Vagina (tissue), 2 donors: Measurements from ENCODE around the gene TUBA3E. TPM values are rescaled to one million over a fixed set of nuclear protein-coding genes. Genes with fewer than 3 reads are reported as not detected.
A peak's percentile ranks its signal among the peaks of the same experiment; 100 is the strongest.
"Not testable (repeated sequence)": the region's sequence is repeated elsewhere in the genome, so short reads cannot be mapped to it uniquely, and the experiment has no call there.

Experiments used
- DNase-seq, 2 donors: peaks; one replicate each; pipeline ENCODE4 v3.0.0-alpha.2; 2017; ENCODE audit errors: extremely low spot score in 2 of 2
- H3K27ac ChIP-seq: fragments of 200-600 bp; sonication (generic); one replicate; pipeline ENCODE4 v1.5.1; 2019
- H3K27me3 ChIP-seq: fragments of 200-600 bp; sonication (generic); one replicate; pipeline ENCODE4 v1.5.1; 2019
- H3K36me3 ChIP-seq, 2 donors: fragments of 200-600 bp; sonication (generic); one replicate each; pipeline ENCODE4 v1.5.1; 2017 to 2019
- H3K4me1 ChIP-seq: fragments of 200-600 bp; sonication (generic); one replicate; pipeline ENCODE4 v1.5.1; 2019
- H3K4me3 ChIP-seq, 2 donors: fragments of 200-600 bp; sonication (generic); 1 replicate in 1 of 2; 2 replicates in 1 of 2; pipeline ENCODE4 v1.5.1; 2016 to 2019
- H3K9me3 ChIP-seq: fragments of 200-600 bp; sonication (generic); one replicate; pipeline ENCODE4 v1.5.1; 2019
- POLR2A ChIP-seq, 2 donors: fragments of 450-650 bp; IDR thresholded peaks; one replicate each; pipeline ENCODE4 v1.6.1; 2017; ENCODE audit warnings: antibody characterized with exemption in 2 of 2, mild to moderate bottlenecking in 2 of 2, moderate library complexity in 2 of 2
- POLR2AphosphoS5 ChIP-seq, 2 donors: sonication (generic); formaldehyde crosslinking; IDR thresholded peaks; one replicate each; pipeline ENCODE4 v1.9.0; 2017; ENCODE audit warnings: antibody characterized with exemption in 2 of 2, mild to moderate bottlenecking in 2 of 2, low read depth in 1 of 2; ENCODE audit not compliant: insufficient read depth in 1 of 2
- intact Hi-C: fragments of 100-400 bp; cut with DNase I; formaldehyde crosslinking; loops from one replicate; pipeline ENCODE4 v1.15.1; 2023
- total RNA-seq: library from RNA; depleted of rRNA; stranded (reverse); fragments of >200 nt; gene quantifications from one replicate; pipeline ENCODE4 v1.2.3, GENCODE V29; 2016
- TF ChIP-seq, protein P1 (sequence below), 3 experiments: fragments of 450-650 bp in 2 of 3; fragments of 200-600 bp in 1 of 3; sonication (generic) in 1 of 3; IDR thresholded peaks; one replicate each; pipeline ENCODE4 v1.5.1; 2017 to 2019; ENCODE audit warnings: antibody characterized with exemption in 3 of 3, mild to moderate bottlenecking in 2 of 3, moderate library complexity in 2 of 3

Gene TUBA3E
- total RNA-seq, 1 donor from 2014 or later: not detected

DNA sequence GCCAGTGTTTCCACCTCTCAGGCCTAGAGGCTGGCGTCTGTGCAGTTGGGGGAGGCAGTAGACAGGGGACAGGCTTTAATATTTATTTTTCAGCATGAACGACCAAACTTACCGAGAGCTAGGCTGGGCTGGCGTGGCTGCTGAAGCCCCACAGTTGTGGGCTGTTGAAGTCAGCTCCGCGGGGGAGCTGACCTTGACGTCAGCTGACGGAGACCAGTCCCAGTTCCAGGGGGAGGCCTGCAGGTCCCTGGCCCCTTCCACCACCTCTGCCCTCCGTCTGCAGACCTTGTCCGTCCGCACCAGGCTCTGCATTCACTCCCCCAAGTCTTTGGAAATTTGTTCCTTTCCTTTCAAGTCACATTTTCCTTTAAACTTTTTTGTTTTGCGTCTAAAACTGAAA lies 33.4 kb upstream of the TUBA3E start:
- Histone ChIP-seq H3K27me3 (no peaks in the 10 kb centered on the region), H3K27ac (no peak overlapping the region), H3K4me3 (no peak overlapping the region), H3K9me3 (no peaks in the 10 kb centered on the region), H3K4me1 (no peaks in the 10 kb centered on the region), H3K36me3 (no peaks in the 10 kb centered on the region)
- intact Hi-C loops: no loop called here
- TF ChIP-seq POLR2A (IDR thresholded peaks at IDR 0.05) (no peak), POLR2AphosphoS5 (IDR thresholded peaks at IDR 0.05; ENCODE audit: insufficient read depth in 1 of 2, low read depth in 1 of 2) (no peak)
- TF ChIP-seq, protein P1, sequence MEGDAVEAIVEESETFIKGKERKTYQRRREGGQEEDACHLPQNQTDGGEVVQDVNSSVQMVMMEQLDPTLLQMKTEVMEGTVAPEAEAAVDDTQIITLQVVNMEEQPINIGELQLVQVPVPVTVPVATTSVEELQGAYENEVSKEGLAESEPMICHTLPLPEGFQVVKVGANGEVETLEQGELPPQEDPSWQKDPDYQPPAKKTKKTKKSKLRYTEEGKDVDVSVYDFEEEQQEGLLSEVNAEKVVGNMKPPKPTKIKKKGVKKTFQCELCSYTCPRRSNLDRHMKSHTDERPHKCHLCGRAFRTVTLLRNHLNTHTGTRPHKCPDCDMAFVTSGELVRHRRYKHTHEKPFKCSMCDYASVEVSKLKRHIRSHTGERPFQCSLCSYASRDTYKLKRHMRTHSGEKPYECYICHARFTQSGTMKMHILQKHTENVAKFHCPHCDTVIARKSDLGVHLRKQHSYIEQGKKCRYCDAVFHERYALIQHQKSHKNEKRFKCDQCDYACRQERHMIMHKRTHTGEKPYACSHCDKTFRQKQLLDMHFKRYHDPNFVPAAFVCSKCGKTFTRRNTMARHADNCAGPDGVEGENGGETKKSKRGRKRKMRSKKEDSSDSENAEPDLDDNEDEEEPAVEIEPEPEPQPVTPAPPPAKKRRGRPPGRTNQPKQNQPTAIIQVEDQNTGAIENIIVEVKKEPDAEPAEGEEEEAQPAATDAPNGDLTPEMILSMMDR (IDR thresholded peaks at IDR 0.05): no peak
- no peak for DNase-seq

DNA sequence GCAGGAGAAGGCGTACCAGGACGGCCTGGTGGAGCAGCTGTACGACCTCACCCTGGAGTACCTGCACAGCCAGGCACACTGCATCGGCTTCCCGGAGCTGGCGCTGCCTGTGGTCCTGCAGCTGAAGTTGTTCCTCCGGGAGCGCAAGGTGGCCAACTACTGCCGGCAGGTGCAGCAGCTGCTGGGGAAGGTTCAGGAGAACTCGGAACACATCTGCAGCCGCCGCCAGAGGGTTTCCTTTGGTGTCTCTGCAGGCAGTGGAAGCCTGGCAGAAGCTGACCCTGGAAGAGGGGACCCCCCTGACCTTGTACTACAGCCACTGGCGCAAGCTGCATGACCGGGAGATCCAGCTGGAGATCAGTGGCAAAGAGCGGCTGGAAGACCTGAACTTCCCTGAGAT lies 32.7 kb upstream of the TUBA3E start:
- intact Hi-C loops, DNase-seq, H3K4me1 ChIP-seq, H3K36me3 ChIP-seq, H3K27me3 ChIP-seq, H3K27ac ChIP-seq, H3K4me3 ChIP-seq, H3K9me3 ChIP-seq: not testable (repeated sequence)

DNA sequence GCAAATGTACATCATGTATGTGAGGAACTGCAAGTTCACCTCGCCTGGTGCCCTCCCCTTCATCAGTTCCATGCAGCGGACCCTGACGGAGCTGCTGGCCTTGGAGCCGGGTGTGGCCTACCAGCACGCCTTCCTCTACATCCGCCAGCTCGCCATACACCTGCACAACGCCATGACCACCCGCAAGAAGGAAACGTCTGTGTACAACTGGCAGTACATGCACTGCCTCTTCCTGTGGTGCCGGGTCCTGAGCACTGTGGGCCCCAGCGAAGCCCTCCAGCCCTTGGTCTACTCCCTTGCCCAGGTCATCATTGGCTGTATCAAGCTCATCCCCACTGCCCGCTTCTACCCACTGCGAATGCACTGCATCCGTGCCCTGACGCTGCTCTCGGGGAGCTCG lies 32.1 kb upstream of the TUBA3E start:
- H3K9me3 ChIP-seq, H3K4me3 ChIP-seq, H3K4me1 ChIP-seq, DNase-seq, H3K27ac ChIP-seq, intact Hi-C loops, H3K36me3 ChIP-seq, H3K27me3 ChIP-seq: not testable (repeated sequence)

DNA sequence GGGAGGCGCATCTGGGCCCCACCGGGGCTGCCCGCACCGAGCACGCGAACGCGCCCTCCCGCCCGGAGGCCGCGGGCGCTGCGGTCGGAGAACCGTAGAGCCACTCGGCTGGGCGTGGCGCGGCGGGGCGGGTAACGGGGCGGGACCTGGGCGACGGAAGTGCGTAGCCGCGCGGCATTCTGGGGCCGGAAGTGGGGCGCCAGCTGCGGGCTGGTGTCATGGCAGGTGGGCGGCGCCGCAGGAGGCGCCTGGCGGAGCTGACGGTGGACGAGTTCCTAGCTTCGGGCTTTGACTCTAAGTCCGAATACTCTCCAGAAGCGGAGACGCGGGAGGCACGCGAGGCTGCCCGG lies 30.9 kb upstream of the TUBA3E start:
- intact Hi-C loops, H3K4me1 ChIP-seq: not testable (repeated sequence)

DNA sequence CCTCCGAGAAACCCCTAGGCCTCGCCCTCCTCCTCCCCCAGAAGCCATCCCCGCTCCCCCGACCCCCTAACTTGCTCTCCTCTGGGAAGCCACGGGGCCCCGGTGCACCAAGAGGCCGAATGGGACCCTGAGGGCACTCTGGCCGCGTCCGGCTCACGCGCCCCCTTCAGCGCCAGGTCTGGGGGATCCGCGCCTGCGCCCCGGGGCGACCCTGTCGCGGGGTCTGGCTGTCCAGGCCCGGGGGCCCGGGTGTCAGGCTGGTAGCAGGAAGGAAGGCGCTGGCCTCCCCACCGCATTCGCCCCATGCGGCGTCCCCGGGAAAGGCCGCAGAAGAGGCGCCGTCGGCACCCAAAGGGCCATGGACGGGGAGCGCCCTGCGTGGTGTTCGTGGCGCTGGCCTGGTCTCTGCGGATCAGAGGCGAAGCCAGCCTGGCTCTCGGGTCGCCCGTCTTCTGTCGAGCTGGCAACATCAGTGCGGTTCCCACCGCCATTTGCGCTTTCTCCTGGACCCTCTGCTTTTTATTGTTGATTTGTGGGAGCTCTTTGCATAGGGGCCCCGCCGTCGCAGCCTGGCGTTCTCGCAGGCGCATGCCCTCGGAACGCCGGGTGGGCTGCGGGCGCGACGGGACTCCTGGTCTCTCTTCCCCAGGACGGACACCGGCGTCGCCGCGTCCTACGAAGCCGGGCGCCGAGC lies 30.4 kb upstream of the TUBA3E start:
- DNase-seq, H3K9me3 ChIP-seq, H3K4me1 ChIP-seq, H3K27ac ChIP-seq, H3K36me3 ChIP-seq, intact Hi-C loops, H3K27me3 ChIP-seq: not testable (repeated sequence)
- H3K4me3 ChIP-seq: peak overlapping the region in 1 of 2 donors; percentile 33

More for the DNA sequence above, 30.9 kb upstream of the TUBA3E start:
- H3K36me3 ChIP-seq, DNase-seq, H3K27me3 ChIP-seq, H3K9me3 ChIP-seq, H3K27ac ChIP-seq: not testable (repeated sequence)
- H3K4me3 ChIP-seq: peak overlapping the region in 1 of 2 donors; percentile 33

DNA sequence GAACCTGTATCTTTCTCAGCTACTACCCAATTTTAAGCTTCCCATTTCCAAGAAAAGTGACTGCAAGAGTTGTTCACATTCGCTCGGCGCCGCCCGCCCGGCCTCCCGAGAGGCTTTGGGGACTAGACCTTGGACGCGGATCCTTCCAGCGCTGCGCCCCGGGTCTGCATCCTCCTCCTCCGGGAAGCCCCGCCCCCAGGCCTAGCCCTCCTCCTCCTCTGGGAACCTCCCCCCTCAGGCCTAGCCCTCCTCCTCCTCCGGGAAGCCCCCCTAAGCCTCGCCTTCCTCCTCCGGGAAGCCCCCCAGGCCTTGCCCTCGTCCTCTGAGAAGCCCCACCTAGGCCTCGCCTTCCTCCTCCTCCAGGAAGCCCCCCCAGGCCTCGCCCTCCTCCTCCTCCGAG lies 29.8 kb upstream of the TUBA3E start:
- H3K27me3 ChIP-seq, DNase-seq, H3K4me1 ChIP-seq, intact Hi-C loops, H3K36me3 ChIP-seq, H3K9me3 ChIP-seq, H3K4me3 ChIP-seq, H3K27ac ChIP-seq: not testable (repeated sequence)

DNA sequence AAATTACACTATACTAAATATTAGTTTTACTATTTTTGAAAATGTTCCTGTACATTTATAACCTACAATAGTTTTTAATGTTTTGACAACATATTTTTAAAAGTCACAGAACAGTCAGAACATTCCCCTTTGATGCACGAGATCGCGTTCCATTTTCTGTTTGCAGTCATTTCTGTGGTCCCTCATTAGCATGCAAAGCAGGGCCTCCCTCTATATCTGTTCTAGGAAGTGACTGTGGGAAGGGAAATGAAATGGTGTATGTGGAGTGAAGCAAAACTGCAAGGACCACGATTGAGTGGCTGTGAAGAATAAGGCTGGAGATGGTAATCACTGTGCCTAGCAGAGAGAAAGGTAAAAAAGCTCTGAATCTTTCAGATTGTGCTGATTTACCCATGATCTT lies 24.3 kb upstream of the TUBA3E start:
- H3K27me3 ChIP-seq, intact Hi-C loops, DNase-seq: not testable (repeated sequence)

DNA sequence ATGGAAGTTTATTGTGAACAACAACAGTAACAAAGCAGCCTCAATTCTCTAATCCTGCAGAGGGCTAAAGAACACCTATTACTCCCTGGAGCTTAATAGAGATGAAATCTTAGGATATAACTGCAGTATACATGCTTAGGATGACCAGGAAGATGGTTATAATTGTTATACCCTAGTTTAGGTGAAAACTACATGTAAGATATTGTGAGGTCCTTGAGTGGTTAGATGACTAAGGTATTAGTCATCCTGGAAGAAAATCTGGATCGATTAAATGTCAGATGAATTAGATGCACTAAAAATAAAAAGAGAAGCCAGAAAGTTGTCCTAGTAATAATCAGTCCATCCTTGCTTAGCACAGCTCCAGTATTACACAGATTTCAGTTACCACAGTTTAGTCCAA lies 22.3 kb upstream of the TUBA3E start:
- H3K36me3 ChIP-seq, H3K9me3 ChIP-seq, intact Hi-C loops, H3K27me3 ChIP-seq, H3K27ac ChIP-seq, DNase-seq, H3K4me1 ChIP-seq, H3K4me3 ChIP-seq: not testable (repeated sequence)

More for the DNA sequence above, 24.3 kb upstream of the TUBA3E start:
- not testable (repeated sequence) for H3K9me3 ChIP-seq, H3K4me3 ChIP-seq, H3K4me1 ChIP-seq, H3K27ac ChIP-seq, H3K36me3 ChIP-seq

DNA sequence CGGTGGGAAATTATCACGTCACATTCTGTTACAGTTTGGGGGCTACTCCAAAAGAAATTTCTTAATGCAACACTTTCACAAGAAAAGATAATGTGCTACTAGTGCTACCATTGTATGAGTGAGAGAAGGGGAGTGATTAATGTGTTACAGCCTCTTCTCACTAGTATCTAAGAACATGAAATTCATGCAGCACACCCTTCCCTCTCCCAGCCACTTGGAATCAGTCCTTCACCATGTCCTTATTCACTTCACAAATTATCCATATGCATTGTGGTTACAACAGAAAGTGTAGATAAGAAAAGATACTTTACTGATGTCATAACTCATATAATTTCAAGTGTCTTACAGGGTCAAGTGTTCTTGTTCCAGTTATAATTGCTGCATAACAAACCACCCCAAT lies 20.9 kb upstream of the TUBA3E start:
- H3K4me1 ChIP-seq, DNase-seq, H3K4me3 ChIP-seq, H3K9me3 ChIP-seq, intact Hi-C loops, H3K36me3 ChIP-seq, H3K27ac ChIP-seq, H3K27me3 ChIP-seq: not testable (repeated sequence)

DNA sequence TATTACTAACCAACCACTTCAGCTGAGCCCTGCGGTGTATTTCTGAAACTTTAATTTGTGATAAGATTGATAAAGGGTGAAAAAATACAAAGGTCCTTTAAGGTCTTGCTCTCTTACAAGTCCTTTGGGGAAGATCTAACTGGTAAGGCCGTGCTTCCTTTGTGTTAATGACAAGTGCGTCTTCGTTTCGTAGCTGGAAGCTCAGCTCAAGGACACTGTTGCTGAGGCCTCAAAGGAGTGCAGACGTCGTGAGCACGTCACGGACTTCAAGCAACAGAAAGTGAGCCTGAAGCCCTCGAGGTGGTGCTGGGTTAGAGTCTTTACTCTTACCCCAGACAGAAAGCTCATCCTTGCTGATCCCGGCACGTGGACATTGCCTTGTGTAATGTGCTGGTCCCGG lies 8.8 kb upstream of the TUBA3E start:
- H3K9me3 ChIP-seq, H3K4me1 ChIP-seq, H3K4me3 ChIP-seq, DNase-seq, intact Hi-C loops, H3K36me3 ChIP-seq, H3K27me3 ChIP-seq, H3K27ac ChIP-seq: not testable (repeated sequence)

DNA sequence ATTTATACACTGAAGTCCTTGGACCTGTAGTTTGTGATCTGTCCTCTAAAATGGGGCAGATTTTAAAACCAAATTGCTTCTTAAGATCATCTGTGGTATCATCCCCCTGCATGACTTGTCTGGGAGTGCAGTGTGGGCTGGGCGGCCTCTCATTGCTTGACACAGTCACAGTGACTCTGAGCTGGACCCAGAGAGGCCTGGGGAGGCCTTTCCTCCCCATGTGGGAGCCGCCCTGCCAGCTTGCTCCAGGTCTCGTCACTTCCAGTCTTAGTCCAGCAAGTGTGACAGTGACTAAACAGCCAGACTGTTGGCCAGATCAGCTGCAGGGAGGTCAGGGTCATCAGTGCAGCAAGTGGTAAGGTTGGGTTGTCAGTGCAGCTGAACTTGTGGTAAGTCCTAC lies 4.9 kb upstream of the TUBA3E start:
- H3K27me3 ChIP-seq, intact Hi-C loops, DNase-seq, H3K9me3 ChIP-seq, H3K4me1 ChIP-seq, H3K36me3 ChIP-seq, H3K4me3 ChIP-seq, H3K27ac ChIP-seq: not testable (repeated sequence)

DNA sequence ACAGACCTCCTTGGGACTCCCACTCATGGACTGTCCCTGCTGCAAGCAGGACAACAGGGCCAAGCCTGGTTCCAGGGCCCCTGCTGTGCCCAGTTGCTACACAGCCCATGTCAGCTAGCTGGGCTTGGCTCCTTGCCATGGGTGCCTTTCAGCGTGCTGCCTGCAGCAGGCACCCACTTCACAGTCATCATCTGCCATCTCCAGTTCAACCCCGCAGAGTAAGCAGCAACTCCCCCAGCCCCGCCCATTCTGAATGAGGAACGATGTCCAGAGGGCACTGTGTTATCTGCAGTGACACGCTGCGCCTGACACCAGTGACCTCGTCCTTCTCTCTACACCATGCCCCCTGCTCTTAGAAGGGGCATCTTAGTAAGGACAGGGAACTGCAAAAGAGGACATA lies 4.3 kb upstream of the TUBA3E start:
- H3K9me3 ChIP-seq, H3K27me3 ChIP-seq, H3K36me3 ChIP-seq, H3K4me3 ChIP-seq, H3K4me1 ChIP-seq, DNase-seq, H3K27ac ChIP-seq, intact Hi-C loops: not testable (repeated sequence)

DNA sequence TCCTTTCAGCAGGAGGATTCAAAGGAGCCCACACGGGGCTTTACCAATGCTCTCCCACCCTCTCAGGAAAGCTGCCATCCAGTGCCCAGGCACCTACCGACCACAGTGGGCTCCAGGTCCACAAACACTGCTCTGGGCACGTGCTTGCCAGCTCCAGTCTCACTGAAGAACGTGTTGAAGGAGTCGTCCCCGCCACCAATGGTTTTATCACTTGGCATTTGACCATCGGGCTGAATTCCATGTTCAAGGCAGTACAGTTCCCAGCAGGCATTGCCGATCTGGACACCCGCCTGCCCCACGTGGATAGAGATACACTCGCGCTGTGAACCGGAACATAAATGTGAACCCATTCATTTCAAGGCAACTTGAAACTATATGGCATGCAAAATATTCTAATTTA lies 2.2 kb downstream of the TUBA3E start:
- H3K27ac ChIP-seq, H3K36me3 ChIP-seq, H3K27me3 ChIP-seq, H3K4me1 ChIP-seq, H3K4me3 ChIP-seq, intact Hi-C loops, H3K9me3 ChIP-seq, DNase-seq: not testable (repeated sequence)
